ENCODE results near the gene DCC.

DNA sequence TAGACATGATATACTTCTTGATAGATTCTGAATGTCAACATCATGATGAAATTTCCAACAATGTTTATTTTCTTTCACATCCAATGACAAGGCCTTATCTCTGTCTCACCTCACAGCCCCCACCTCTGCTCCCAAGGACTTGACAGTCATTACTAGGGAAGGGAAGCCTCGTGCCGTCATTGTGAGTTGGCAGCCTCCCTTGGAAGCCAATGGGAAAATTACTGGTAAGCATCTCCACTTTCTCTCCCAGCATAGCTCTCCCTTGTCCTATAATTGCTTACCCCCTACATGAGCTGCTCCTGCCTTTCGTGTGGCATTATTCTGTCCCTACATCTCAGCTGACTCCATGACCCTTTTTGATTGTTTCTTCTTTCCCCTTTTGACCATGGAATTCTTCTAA, 1062.7 kb downstream of the DCC start:
- TF ChIP-seq, protein P1, sequence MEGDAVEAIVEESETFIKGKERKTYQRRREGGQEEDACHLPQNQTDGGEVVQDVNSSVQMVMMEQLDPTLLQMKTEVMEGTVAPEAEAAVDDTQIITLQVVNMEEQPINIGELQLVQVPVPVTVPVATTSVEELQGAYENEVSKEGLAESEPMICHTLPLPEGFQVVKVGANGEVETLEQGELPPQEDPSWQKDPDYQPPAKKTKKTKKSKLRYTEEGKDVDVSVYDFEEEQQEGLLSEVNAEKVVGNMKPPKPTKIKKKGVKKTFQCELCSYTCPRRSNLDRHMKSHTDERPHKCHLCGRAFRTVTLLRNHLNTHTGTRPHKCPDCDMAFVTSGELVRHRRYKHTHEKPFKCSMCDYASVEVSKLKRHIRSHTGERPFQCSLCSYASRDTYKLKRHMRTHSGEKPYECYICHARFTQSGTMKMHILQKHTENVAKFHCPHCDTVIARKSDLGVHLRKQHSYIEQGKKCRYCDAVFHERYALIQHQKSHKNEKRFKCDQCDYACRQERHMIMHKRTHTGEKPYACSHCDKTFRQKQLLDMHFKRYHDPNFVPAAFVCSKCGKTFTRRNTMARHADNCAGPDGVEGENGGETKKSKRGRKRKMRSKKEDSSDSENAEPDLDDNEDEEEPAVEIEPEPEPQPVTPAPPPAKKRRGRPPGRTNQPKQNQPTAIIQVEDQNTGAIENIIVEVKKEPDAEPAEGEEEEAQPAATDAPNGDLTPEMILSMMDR (IDR thresholded peaks at IDR 0.05) = no peak
- TF ChIP-seq POLR2A (IDR thresholded peaks at IDR 0.05) (no peak), EP300 (IDR thresholded peaks at IDR 0.05) (no peak)

All from tibial nerve (tissue), 4 donors.